ENCODE results near the gene EFS.
A peak's percentile ranks its signal among the peaks of the same experiment; 100 is the strongest.
"Not testable (repeated sequence)": the region's sequence is repeated elsewhere in the genome, so short reads cannot be mapped to it uniquely, and the experiment has no call there.

EFS gene

GRCh38 chr14:23398348-23398747 lies 33.4 kb upstream of the EFS start:
- DNase-seq, result no peak

DNA sequence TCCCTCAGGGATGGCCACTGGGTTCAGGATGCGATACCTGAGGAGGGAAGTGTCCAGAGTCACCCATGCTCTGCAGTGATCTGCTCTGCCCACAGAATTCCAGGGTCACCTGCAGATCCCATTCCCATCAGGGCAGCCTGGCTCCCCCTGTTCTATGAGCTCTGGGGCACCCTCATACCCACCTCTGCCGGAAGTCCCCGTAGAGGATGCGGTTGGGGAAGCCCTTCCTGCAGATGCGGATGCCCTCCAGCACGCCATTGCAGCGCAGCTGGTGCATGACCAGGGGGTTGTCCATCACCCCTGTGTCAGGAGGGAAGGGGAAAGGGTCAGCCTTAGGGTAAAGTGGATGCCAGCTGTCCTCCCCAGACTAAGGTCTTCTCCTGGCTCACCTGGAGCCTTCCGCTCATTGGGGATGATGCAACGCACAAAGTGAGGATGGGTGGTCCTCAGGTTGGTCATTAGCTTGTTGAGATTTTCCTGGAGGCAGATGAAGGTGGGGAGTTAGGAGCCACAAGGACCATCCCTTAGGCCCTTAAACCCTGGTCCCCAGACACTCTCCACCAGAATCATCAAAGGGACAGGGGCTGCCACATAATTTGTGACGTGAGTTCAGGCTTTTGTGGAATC lies 31.9 kb upstream of the EFS start:
- no peak for DNase-seq

- no peak for DNase-seq
These were observed 31.2 kb upstream of the EFS start for GRCh38 chr14:23396126-23396525.

GRCh38 chr14:23392613-23393012 lies 27.6 kb upstream of the EFS start:
- no peak for DNase-seq

DNA sequence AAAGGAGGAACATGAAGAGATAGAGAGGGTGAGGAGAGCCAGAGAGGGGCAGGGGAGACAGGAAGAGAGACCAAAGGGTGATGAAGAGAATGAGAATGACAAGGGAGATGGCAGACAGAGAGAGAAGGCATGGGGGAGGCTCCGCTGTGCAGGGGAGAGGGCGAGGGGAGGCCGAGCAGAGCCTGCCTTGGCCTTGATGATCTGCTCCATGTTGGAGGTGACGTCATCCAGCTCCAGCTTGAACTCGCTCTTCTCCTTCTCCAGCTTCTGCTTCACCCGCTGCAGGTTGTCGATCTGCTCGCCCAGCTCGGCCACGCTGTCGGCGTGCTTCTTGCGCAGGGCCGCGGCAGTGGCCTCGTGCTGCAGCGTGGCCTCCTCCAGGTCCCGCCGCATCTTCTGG lies 24.9 kb upstream of the EFS start:
- not testable (repeated sequence) for DNase-seq

DNA sequence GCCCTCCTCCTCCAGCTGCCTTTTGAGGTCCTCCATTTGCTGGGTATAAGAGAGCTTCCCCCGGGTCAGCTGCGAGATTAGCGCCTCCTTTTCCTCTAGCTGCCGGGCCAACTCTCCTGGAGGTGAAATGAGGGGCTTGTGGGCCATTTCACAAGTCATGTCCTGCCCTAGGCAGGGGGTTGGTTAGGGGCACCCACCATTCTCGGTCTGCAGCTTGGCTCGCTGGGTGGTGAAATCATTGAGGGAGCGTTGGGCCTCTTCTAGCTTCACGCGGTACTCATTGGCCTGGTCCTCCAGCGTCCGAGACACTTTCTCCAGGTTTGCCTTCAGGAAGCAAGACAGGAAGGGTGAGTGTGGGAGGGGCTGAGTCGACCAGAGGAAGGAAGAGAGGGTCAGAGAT lies 24.4 kb upstream of the EFS start:
- DNase-seq, result no peak

GRCh38 chr14:23388996-23389395 lies 24.0 kb upstream of the EFS start:
- no peak for DNase-seq

DNA sequence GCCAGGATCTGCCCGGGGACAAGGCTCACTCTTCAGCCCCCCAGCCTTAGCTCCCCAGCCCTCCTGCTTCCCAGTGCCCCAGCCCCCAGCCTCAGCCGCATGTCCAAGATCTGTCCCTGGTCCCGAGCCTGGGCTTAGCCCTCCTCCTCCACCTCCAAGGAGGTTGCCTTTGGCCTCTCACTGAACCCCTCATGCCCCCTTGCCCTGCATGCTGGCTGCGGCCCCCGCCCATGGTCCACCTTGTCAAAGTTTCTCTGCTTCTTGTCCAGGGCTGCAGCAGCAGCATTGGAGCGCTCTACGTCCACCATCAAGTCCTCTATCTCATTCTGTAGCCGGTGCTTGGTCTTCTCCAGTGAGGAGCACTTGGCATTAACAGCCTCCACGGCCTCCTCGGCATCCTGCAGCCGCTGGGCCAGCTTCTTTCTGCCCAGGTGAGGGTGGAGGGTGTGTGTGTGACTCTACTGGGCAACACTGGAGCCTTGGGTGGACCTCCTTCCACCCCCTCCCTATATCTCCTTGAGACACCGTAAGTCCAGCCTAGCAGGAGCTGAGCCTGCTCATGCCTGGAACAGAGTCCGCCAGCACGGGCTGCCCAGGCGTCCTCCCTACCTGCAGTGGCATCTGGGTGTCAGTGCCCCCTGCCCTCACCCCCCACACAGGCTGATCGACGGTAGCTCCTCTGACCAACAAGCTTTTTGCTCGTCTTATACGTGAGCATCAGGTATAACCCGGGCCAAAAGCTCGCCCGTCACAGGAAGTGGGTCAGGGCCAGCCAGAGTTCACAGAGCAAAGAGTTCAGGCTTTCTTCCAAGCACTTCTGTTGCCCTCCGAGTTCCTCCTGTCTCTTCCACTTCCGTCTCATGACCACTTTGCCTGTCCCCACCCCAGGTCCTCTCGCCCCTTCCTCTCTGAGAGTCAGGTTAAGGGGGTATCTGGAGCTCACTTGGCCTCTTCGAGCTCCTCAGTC lies 23.2 kb upstream of the EFS start:
- DNase-seq, result no peak

DNA sequence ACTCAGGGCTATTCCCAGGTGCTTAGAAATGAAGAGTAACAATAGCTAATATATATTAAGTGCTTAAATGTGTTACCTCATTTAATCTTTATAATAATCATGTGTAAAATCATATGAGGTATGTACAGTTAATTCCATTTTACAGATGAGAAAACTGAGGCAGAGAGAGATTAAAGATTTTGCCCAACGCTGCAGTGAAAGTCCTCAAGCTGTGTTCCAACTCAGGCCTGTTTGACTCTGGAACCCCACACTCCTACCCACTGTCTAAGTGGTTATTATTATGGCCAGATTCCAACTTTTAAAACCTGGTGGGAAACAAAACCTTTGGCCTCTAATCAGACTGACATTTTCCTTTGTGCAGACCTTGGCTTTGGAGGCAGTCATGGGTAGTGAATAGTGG lies 22.0 kb upstream of the EFS start:
- DNase-seq, result no peak

DNA sequence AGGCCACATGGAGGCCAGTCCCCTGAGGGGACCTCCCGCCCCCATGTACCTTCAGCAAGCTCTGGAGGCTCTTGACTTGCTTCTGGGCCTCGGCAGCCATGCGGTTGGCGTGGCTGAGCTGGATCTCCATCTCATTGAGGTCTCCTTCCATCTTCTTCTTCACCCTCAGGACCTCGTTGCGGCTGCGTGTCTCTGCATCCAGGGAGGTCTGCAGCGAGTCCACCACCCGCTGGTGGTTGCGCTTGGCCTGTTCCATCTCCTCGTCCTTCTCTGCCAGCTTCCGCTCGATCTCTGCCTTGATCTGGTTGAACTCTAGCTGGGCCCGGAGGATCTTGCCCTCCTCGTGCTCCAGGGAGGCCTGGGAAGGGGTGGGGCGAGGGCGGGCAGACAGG lies 21.3 kb upstream of the EFS start:
- DNase-seq, result not testable (repeated sequence)

DNA sequence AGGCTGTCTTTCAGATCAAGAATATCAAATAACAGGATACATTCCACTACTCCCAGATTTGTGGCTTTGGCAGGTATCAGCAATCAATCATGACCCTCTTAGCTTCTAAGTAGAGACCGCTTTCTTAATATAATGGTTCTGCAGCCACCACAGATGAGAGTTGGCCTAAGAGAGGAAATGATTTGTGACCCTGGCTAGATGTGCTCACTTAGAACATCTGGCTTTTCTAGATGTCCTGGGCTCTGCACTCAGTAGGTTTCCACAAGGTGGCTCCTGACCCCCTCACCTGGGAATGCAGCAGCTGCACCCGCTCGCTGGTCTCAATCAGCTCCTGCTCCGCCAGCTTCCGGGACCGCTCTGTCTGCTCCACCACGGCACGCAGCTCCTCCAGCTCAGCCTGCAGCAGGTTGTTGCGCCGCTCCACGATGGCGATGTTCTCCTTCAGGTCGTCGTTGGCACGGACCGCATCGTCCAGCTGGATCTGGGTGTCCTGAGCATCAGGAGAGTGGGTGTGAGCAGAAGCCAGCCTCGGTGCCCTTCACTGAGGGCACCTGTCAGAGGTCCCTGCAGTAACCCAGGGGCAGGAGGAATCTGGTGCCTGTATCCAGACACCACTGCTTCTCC lies 20.8 kb upstream of the EFS start:
- DNase-seq, result no peak

DNA sequence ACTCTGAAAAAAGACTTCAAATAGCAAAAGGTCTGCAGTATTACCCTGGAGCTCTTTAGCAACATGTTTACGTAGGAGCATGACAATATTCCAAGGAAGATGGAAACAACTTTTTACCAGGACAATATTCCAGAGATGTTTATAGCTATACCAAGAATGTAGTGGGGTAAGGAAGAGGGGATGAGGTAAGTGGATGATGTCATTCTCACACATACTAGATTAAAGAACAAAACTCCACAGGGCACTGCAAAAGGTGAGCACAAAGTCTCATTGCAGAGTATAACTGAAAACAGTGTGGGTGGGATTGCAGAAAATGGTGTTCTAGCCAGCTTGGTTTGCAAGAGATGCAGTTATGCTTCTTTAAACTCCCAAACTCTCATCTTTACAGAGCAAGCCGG lies 20.3 kb upstream of the EFS start:
- DNase-seq, result no peak

GRCh38 chr14:23384364-23385080 lies 19.6 kb upstream of the EFS start:
- DNase-seq, result no peak

DNA sequence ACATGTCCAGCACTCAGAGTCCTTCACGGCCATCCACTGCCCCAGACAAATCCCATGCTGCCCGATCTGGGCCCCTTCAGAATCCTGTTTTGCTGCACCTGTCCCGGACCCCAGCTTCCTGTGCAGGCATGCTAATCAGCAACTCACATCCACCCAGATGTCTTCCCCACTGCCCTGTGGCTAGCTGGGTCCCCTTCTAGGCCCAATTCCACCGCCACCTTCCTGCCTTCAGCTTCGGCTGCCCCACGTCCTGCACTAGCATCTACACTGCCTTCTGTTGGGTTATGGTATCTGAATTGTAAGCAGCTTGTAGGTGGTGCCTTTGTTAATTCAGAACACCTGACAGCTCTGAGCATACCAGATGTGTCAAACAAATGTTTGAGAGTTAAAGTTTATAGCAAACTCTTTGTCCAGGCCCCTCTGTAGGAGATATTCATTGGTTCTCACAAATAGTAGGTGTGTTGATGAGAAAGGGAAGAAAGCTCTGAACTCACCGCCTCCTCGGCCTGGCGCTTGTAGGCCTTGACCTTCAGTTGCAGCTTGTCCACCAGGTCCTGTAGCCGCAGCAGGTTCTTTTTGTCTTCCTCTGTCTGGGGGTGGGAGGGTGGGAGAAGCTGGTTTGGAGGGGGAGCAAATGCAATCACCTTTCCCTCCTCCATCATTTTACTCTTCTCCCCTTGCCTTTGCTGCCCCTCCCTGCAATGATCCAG lies 17.9 kb upstream of the EFS start:
- no peak for DNase-seq

DNA sequence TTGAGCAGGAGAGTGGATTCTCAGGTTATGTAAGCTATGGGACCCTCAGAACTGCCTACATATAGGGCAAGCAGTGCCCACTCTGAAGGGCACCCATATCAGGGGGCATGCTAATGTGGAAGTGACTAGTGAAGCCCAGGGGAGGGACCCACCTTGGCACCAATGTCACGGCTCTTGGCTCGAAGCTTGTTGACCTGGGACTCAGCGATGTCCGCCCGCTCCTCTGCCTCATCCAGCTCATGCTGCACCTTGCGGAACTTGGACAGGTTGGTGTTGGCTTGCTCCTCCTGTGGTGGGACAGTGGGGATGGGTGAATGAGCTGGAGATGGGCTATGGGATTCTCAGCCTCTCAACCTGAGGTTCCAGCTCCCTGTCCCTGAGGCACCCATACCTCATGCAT lies 17.3 kb upstream of the EFS start:
- no peak for DNase-seq

DNA sequence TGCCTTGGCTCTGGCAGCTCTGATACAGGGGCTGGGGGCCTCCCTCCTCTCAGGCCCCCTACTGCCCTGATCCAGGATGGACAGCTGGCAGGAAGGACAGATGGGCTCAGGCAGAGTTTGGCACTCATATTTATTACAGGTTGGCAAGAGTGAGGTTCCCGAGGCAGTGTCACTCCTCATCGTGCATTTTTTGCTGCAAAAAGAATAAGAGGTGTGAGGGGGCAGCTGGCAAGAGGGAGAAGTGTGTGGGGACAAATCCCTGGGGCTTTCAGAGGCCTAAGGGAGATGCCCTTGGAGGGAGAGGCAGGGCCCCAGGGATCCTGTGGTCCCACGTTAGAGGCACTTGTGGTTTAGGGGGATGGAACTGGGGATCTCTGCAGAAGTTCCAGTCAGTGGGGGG lies 16.9 kb upstream of the EFS start:
- DNase-seq, result no peak

DNA sequence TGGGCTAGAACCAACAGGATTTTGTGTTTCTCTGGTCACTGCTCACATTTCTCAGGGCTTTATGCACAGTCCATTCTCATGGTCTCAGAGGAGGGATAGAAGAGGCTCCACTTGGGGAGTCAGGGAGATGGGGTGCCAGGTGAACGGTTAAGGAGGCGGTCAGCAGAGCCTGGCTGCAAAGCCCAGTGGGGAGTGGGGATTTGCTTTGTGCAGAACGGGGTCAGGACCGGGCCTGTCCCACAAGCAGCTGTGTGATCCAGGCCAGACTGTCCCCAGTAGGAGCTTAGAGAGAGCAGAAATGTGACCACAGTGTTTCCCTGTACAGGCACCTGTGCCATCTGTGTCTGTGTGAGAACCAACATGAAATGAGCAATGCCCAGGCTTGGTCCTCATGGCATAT lies 16.0 kb upstream of the EFS start:
- no peak for DNase-seq

- no peak for DNase-seq
These were observed 15.4 kb upstream of the EFS start for GRCh38 chr14:23380197-23380914.

DNA sequence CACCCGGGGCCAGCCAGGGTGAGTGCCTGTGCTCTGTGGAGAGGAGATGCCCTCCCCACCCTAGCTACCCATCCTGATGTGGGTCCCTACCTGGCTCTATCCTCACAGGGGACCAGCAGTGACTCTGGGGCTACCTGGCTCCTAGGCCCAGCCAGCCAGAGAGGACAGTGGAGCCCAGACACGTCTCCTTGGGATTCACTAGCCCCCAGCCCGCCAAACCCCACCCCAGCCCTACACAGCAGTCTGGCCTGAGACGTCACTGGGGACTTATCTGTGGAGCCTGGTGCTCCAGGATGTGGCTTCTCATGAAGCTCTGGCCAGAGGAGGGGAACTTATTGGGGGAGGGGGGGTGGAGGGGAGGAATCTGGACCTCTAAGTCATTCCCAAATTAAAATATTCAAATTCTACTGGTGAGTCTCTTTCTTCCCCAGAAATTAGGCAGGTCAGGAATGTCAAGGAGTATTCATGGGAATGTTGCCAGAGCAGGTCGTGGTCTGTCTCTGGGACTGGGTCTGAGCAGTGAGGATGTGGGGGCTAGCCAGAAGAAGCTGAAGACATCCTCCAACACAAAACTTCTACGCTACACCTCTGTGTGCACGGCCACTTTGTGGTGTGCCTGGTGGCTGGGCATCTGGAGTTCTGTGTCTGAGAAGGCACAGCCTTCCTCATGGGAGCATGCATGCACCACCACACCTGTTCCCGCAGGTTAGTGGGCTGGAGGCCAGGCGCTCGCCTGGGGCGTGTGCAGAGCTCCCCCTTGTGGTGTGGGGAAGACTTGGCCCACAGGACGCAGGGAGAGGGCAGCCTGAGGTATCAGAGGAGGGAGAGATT lies 14.6 kb upstream of the EFS start:
- DNase-seq, result peak; percentile 60

DNA sequence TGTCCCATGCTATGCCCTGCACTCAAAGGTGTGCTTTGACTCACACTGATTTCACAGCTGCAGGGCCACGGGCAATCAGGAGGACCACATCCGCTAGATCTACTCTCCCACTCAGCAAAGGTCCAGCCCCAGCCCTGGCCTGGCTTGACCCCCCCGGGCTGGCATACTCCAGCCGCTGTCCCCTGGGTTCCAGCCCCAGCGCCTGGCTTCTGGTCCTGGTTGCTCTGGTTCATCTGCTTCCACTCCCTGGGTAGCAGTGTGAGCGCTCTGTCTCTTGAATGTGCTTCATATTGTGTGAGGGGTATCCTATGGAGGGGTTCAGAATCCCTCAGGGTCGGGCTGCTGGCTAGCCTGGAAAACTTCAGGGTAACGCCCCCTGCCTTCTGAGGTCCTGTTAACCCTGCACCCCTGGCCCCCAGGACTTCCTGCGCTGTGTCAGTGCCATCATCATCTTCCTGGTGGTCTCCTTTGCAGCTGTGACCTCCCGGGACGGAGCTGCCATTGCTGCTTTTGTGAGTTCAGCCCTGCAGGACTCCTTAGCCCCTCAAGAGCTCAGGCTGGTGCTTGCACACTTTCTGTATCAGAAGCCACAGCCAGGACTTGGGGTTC lies 13.7 kb upstream of the EFS start:
- no peak for DNase-seq

Measured in retina (tissue), 1 donor.